Lung (tissue), 12 donors: ENCODE measurements around the gene OR2S2. TPM values are rescaled to one million over a fixed set of nuclear protein-coding genes. Genes with fewer than 3 reads are reported as not detected.

Source experiments
- ATAC-seq: fragments of 200-7000 bp; cut with Tn5 transposase; one replicate; pipeline ENCODE4 v1.9.1; 2020; ENCODE audit warnings: moderate number of reproducible peaks; ENCODE audit not compliant: insufficient read depth, low FRiP score
- DNase-seq, 3 donors: peaks; one replicate each; pipeline ENCODE4 v3.0.0-alpha.2; 2013 to 2017
- H3K27ac ChIP-seq, 2 donors: one replicate each; pipeline ENCODE4 v1.5.1; 2013; ENCODE audit warnings: mild to moderate bottlenecking in 2 of 2, moderate library complexity in 2 of 2, control low read depth in 1 of 2, inconsistent platforms in 1 of 2, low read depth in 1 of 2, low read length in 1 of 2
- H3K27me3 ChIP-seq, 3 donors: one replicate each; pipeline ENCODE4 v1.5.1; 2013; ENCODE audit warnings: low read length in 2 of 3; ENCODE audit not compliant: control insufficient read depth in 3 of 3, insufficient read depth in 3 of 3
- H3K36me3 ChIP-seq, 4 donors: one replicate each; pipeline ENCODE4 v1.5.1; 2013; ENCODE audit warnings: low read length in 4 of 4, mild to moderate bottlenecking in 1 of 4, moderate library complexity in 1 of 4; ENCODE audit not compliant: control insufficient read depth in 4 of 4, insufficient read depth in 4 of 4
- H3K4me1 ChIP-seq, 5 donors: one replicate each; pipeline ENCODE4 v1.5.1; 2013; ENCODE audit warnings: low read length in 5 of 5, mild to moderate bottlenecking in 2 of 5, moderate library complexity in 1 of 5; ENCODE audit not compliant: control insufficient read depth in 5 of 5, insufficient read depth in 5 of 5
- H3K4me3 ChIP-seq: one replicate; pipeline ENCODE4 v1.5.1; 2013; ENCODE audit warnings: mild to moderate bottlenecking, control low read depth, moderate library complexity
- H3K9ac ChIP-seq, 2 donors: one replicate each; pipeline ENCODE4 v1.5.1; 2013; ENCODE audit warnings: low read length in 2 of 2, control low read depth in 1 of 2; ENCODE audit not compliant: insufficient read depth in 1 of 2
- H3K9me3 ChIP-seq, 4 donors: one replicate each; pipeline ENCODE4 v1.5.1; 2013; ENCODE audit warnings: low read length in 3 of 4, mild to moderate bottlenecking in 1 of 4, moderate library complexity in 1 of 4; ENCODE audit not compliant: control insufficient read depth in 4 of 4, insufficient read depth in 3 of 4
- CTCF ChIP-seq: IDR thresholded peaks from 2 replicates; pipeline ENCODE4 v1.5.1; 2012; ENCODE audit warnings: mild to moderate bottlenecking; ENCODE audit errors: control extremely low read depth, extremely low read depth
- WGBS, 2 donors: extraction: QIAGEN DNeasy Blood & Tissue Kit; methylation state at CpG; one replicate each; pipeline ENCODE4 v1.1.7; 2013; 5-methylcytosine and 5-hydroxymethylcytosine counted together
- polyA plus RNA-seq, 2 donors: library from polyadenylated mRNA; stranded (reverse); fragments of 200-250 nt; gene quantifications; one replicate each; pipeline ENCODE4 v1.2.1, GENCODE V29; 2013
- total RNA-seq, 2 donors: library from RNA; depleted of rRNA in 1 of 2; stranded (reverse); fragments of >200 nt in 1 of 2; gene quantifications; one replicate each; pipeline ENCODE4 v1.2.1, GENCODE V29; 2014 to 2021
- donor health status: control.
- donor health status: control.
- donor health status: Bipolar disorder and iron deficiency.
- donor health status: healthy.
- donor health status: DM: yes; HTN: yes; CAD: no.

Gene OR2S2
- total and polyA plus RNA-seq, 4 donors = not detected

- Histone ChIP-seq H3K27me3 (no peaks in the 10 kb centered on the region), H3K36me3 (no peaks in the 10 kb centered on the region), H3K4me3 (peak overlapping the region; percentile 21), H3K4me1 (peaks cover 0 to 45% (median 38%) of the 10 kb centered on the region in 5 donors), H3K27ac (peak overlapping the region; percentile 96 to 99), H3K9me3 (peaks cover 0 to 2% (median 0%) of the 10 kb centered on the region in 4 donors), H3K9ac (no peak overlapping the region)
- no peak for TF ChIP-seq CTCF
- DNase-seq (no peak), ATAC-seq (no peak)
- whole genome bisulfite sequencing, 2 donors = 73 to 83% methylated on average over 34 of the region's 34 CpGs
Observed at GRCh38 chr9:35909687-35910612, 48.0 kb downstream of the OR2S2 start.

- ATAC-seq = no peak
- H3K4me3 ChIP-seq = peak within 1 kb of the TSS; percentile 21
Observed at GRCh38 chr9:35909274-35909673, 48.7 kb downstream of the OR2S2 start, which contains the start of gene SPAAR. SPAAR (plus strand) TSS chr9:35909490; CDS start chr9:35910464, 974 bp downstream.

GRCh38 chr9:35908504-35909125 is 49.3 kb downstream of the OR2S2 start:
- ATAC-seq (no peak), DNase-seq (peak; percentile 49 to 76 (median 72))
- Histone ChIP-seq H3K27ac (peak overlapping the region; percentile 96 to 99), H3K27me3 (no peaks in the 10 kb centered on the region), H3K9me3 (peaks cover 0 to 2% (median 0%) of the 10 kb centered on the region in 4 donors), H3K9ac (peak overlapping the region in 1 of 2 donors; percentile 28), H3K4me1 (peaks cover 0 to 51% (median 41%) of the 10 kb centered on the region in 5 donors), H3K4me3 (no peak overlapping the region), H3K36me3 (no peaks in the 10 kb centered on the region)
- whole genome bisulfite sequencing, 2 donors = 48 to 68% methylated on average over 9 of the region's 9 CpGs
- no peak for TF ChIP-seq CTCF

More at GRCh38 chr9:35909274-35909673, 48.7 kb downstream of the OR2S2 start, which contains the start of gene SPAAR:
- Histone ChIP-seq H3K9me3 (peaks cover 0 to 2% (median 0%) of the 10 kb centered on the region in 4 donors), H3K27me3 (no peaks in the 10 kb centered on the region), H3K4me1 (peaks cover 0 to 48% (median 41%) of the 10 kb centered on the region in 5 donors), H3K36me3 (no peaks in the 10 kb centered on the region), H3K27ac (peak within 1 kb of the TSS; percentile 96 to 99), H3K9ac (peak within 1 kb of the TSS in 1 of 2 donors; percentile 28)
- TF ChIP-seq CTCF = no peak
- no peak for DNase-seq
- 57 to 80% methylated on average over 11 of the region's 11 CpGs for WGBS, 2 donors
